Neural cell (in vitro differentiated cells): Measurements from ENCODE around the gene EPHA6. TPM values are rescaled to one million over a fixed set of nuclear protein-coding genes. Genes with fewer than 3 reads are reported as not detected.

ENCODE experiments used
- H2AFZ ChIP-seq: fragments of 200-600, 300-800 bp; sonication (generic), shearing (Covaris generic); 2 replicates; pipeline ENCODE4 v1.6.0; 2014; ENCODE audit warnings: low read depth, mild to moderate bottlenecking, antibody characterized with exemption, low read length, moderate library complexity
- H3F3A ChIP-seq: fragments of 200-600 bp; shearing (Covaris generic); 2 replicates; pipeline ENCODE4 v1.6.1; 2016; ENCODE audit warnings: mild to moderate bottlenecking, moderate library complexity, mixed read lengths, antibody characterized with exemption, low read length; ENCODE audit not compliant: insufficient read depth, poor library complexity, severe bottlenecking
- H3K27ac ChIP-seq: fragments of 200-600, 300-800 bp; sonication (generic), shearing (Covaris generic); 2 replicates; pipeline ENCODE4 v1.5.1; 2014; ENCODE audit warnings: mild to moderate bottlenecking, low read length, moderate library complexity
- H3K27me3 ChIP-seq: fragments of 300-800, 200-600 bp; sonication (generic), shearing (Covaris generic); 2 replicates; pipeline ENCODE4 v1.6.0; 2014; ENCODE audit warnings: mild to moderate bottlenecking, low read depth, low read length, moderate library complexity; ENCODE audit not compliant: insufficient read depth
- H3K36me3 ChIP-seq: fragments of 300-800, 200-600 bp; sonication (generic), shearing (Covaris generic); 2 replicates; pipeline ENCODE4 v1.5.1; 2014; ENCODE audit warnings: mild to moderate bottlenecking, antibody characterized with exemption, low read length, moderate library complexity; ENCODE audit not compliant: insufficient read depth
- H3K4me2 ChIP-seq: fragments of 300-800, 200-600 bp; sonication (generic), shearing (Covaris generic); 2 replicates; pipeline ENCODE4 v1.6.0; 2014; ENCODE audit warnings: mild to moderate bottlenecking, low read length
- H3K4me3 ChIP-seq: fragments of 300-800, 200-600 bp; sonication (generic), shearing (Covaris generic); 2 replicates; pipeline ENCODE4 v1.5.1; 2014; ENCODE audit warnings: mild to moderate bottlenecking, low read length, moderate library complexity
- H3K79me2 ChIP-seq: fragments of 200-600 bp; shearing (Covaris generic); replicated peaks from 2 replicates; pipeline ENCODE4 v1.6.0; 2014; ENCODE audit warnings: mild to moderate bottlenecking, low read length, moderate library complexity; ENCODE audit not compliant: insufficient read depth
- H3K9ac ChIP-seq: fragments of 300-800, 200-600 bp; sonication (generic), shearing (Covaris generic); 2 replicates; pipeline ENCODE4 v1.6.1; 2016; ENCODE audit warnings: mild to moderate bottlenecking, low read length, mixed read lengths
- H3K9me2 ChIP-seq: fragments of 200-600 bp; shearing (Covaris generic); 2 replicates; pipeline ENCODE4 v1.6.1; 2016; ENCODE audit warnings: mild to moderate bottlenecking, low read length, mixed read lengths; ENCODE audit not compliant: insufficient read depth
- H3K9me3 ChIP-seq: fragments of 200-600, 300-800 bp; sonication (generic), shearing (Covaris generic); 2 replicates; pipeline ENCODE4 v1.6.1; 2016; ENCODE audit warnings: mild to moderate bottlenecking, mixed run types, low read length, moderate library complexity, mixed read lengths
- H4K20me1 ChIP-seq: fragments of 200-600 bp; shearing (Covaris generic); 2 replicates; pipeline ENCODE4 v1.6.1; 2016; ENCODE audit warnings: mild to moderate bottlenecking, mixed run types; ENCODE audit not compliant: insufficient read depth
- EP300 ChIP-seq: fragments of 450-650 bp; conservative IDR thresholded peaks from 2 replicates; pipeline ENCODE4 v1.6.1; 2014; ENCODE audit warnings: antibody characterized with exemption, mild to moderate bottlenecking, moderate library complexity; ENCODE audit not compliant: poor library complexity, severe bottlenecking
- EZH2 ChIP-seq: fragments of 200-600, 300-800 bp; shearing (Covaris generic), sonication (generic); IDR thresholded peaks from 2 replicates; pipeline ENCODE4 v1.6.1; 2014; ENCODE audit warnings: antibody characterized with exemption, low read length, borderline replicate concordance, mild to moderate bottlenecking; ENCODE audit not compliant: insufficient read depth, poor library complexity, severe bottlenecking
- MXI1 ChIP-seq: fragments of 450-650 bp; conservative IDR thresholded peaks from 2 replicates; pipeline ENCODE4 v1.6.1; 2014; ENCODE audit warnings: antibody characterized with exemption, mild to moderate bottlenecking; ENCODE audit not compliant: poor library complexity, severe bottlenecking
- POLR2AphosphoS5 ChIP-seq: IDR thresholded peaks from 2 replicates; pipeline ENCODE4 v1.6.1; 2012
- RAD21 ChIP-seq: fragments of 450-650 bp; conservative IDR thresholded peaks from 2 replicates; pipeline ENCODE4 v1.6.1; 2014; ENCODE audit warnings: antibody characterized with exemption, mild to moderate bottlenecking, moderate library complexity
- SMC3 ChIP-seq: fragments of 450-650 bp; conservative IDR thresholded peaks from 2 replicates; pipeline ENCODE4 v1.6.1; 2014; ENCODE audit warnings: antibody characterized with exemption, mild to moderate bottlenecking, moderate library complexity; ENCODE audit not compliant: poor library complexity
- TAF1 ChIP-seq: IDR thresholded peaks from 2 replicates; pipeline ENCODE4 v1.6.1; 2012; ENCODE audit warnings: low read depth
- polyA plus RNA-seq: library from polyadenylated mRNA; depleted of rRNA; stranded (reverse); fragments of >200 nt; gene quantifications from 2 replicates; pipeline ENCODE4 v1.2.3, GENCODE V29; 2014
- TF ChIP-seq, protein P1 (sequence below): IDR thresholded peaks from 2 replicates; pipeline ENCODE4 v1.6.1; 2012; ENCODE audit warnings: borderline replicate concordance
- TF ChIP-seq, protein P2 (sequence below): fragments of 450-650 bp; IDR thresholded peaks from 2 replicates; pipeline ENCODE4 v1.5.1; 2014; ENCODE audit warnings: antibody characterized with exemption, mild to moderate bottlenecking, moderate library complexity; ENCODE audit not compliant: poor library complexity, severe bottlenecking

Gene EPHA6
- polyA plus RNA-seq, 1 donor from 2014 or later, result 0.56 TPM

DNA sequence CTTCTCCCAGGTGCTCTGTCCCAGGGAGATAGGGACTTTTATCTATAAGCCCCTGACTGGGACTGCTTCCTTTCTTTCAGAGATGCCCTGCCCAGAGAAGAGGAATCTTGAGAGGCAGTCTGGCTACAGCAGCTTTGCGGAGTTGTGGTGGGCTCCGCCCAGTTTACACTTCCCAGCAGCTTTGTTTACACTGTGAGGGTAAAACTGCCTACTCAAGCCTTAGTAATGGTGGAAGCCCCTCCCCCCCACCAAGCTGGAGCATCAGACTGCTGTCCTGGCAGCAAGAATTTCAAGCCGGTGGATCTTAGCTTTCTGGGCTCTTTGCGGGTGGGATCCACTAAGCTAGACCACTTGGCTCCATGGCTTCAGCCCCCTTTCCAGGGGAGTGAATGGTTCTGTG, 696.4 kb downstream of the EPHA6 start:
- Histone ChIP-seq H3K9me3 (no peaks in the 10 kb centered on the region), H3K9me2 (no peaks in the 10 kb centered on the region), H3K36me3 (no peaks in the 10 kb centered on the region), H3K9ac (no peak overlapping the region), H3K4me2 (no peak overlapping the region), H2AFZ (no peak overlapping the region), H3K79me2 (no peaks in the 10 kb centered on the region), H3F3A (no peaks in the 10 kb centered on the region), H3K27ac (no peak overlapping the region), H3K4me3 (no peak overlapping the region), H4K20me1 (no peaks in the 10 kb centered on the region), H3K27me3 (no peaks in the 10 kb centered on the region)
- TF ChIP-seq SMC3 (no peak), EZH2 (no peak), TAF1 (no peak), EP300 (no peak), MXI1 (no peak), RAD21 (no peak), POLR2AphosphoS5 (no peak)
- TF ChIP-seq, protein P1, sequence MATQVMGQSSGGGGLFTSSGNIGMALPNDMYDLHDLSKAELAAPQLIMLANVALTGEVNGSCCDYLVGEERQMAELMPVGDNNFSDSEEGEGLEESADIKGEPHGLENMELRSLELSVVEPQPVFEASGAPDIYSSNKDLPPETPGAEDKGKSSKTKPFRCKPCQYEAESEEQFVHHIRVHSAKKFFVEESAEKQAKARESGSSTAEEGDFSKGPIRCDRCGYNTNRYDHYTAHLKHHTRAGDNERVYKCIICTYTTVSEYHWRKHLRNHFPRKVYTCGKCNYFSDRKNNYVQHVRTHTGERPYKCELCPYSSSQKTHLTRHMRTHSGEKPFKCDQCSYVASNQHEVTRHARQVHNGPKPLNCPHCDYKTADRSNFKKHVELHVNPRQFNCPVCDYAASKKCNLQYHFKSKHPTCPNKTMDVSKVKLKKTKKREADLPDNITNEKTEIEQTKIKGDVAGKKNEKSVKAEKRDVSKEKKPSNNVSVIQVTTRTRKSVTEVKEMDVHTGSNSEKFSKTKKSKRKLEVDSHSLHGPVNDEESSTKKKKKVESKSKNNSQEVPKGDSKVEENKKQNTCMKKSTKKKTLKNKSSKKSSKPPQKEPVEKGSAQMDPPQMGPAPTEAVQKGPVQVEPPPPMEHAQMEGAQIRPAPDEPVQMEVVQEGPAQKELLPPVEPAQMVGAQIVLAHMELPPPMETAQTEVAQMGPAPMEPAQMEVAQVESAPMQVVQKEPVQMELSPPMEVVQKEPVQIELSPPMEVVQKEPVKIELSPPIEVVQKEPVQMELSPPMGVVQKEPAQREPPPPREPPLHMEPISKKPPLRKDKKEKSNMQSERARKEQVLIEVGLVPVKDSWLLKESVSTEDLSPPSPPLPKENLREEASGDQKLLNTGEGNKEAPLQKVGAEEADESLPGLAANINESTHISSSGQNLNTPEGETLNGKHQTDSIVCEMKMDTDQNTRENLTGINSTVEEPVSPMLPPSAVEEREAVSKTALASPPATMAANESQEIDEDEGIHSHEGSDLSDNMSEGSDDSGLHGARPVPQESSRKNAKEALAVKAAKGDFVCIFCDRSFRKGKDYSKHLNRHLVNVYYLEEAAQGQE, result no peak
- TF ChIP-seq, protein P2, sequence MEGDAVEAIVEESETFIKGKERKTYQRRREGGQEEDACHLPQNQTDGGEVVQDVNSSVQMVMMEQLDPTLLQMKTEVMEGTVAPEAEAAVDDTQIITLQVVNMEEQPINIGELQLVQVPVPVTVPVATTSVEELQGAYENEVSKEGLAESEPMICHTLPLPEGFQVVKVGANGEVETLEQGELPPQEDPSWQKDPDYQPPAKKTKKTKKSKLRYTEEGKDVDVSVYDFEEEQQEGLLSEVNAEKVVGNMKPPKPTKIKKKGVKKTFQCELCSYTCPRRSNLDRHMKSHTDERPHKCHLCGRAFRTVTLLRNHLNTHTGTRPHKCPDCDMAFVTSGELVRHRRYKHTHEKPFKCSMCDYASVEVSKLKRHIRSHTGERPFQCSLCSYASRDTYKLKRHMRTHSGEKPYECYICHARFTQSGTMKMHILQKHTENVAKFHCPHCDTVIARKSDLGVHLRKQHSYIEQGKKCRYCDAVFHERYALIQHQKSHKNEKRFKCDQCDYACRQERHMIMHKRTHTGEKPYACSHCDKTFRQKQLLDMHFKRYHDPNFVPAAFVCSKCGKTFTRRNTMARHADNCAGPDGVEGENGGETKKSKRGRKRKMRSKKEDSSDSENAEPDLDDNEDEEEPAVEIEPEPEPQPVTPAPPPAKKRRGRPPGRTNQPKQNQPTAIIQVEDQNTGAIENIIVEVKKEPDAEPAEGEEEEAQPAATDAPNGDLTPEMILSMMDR, result no peak

DNA sequence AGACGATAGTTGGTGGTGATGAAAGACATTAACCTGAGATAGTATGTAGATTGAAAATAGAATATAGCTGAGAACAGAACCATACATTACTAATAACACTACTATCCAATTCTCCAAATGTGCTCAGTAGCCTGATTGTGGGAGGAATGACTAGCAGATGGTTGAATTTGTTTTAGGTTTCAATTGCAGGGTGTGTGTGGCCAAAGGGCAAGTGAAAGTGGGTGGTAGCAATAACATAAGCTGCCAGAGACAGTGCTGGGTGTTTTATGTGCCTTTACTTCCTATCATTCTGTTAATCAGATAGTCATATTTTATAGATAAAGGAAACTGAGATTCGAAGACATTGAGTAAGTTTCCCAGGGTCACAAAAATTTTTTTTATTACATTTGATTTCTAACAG, 700.7 kb downstream of the EPHA6 start:
- Histone ChIP-seq H3K4me2 (no peak overlapping the region), H3K36me3 (no peaks in the 10 kb centered on the region), H3K4me3 (no peak overlapping the region)

More for the DNA sequence above, 700.7 kb downstream of the EPHA6 start:
- Histone ChIP-seq H3K27ac (no peak overlapping the region), H3K9me2 (no peaks in the 10 kb centered on the region), H3K79me2 (no peaks in the 10 kb centered on the region), H3F3A (no peaks in the 10 kb centered on the region), H2AFZ (no peak overlapping the region), H3K9ac (no peak overlapping the region), H3K9me3 (no peaks in the 10 kb centered on the region), H4K20me1 (no peaks in the 10 kb centered on the region), H3K27me3 (no peaks in the 10 kb centered on the region)
- TF ChIP-seq EZH2, result no peak
- TF ChIP-seq, protein P1, result no peak
- TF ChIP-seq MXI1, result no peak
- TF ChIP-seq, protein P2, result no peak
- no peak for TF ChIP-seq RAD21
- no peak for TF ChIP-seq SMC3
- no peak for TF ChIP-seq POLR2AphosphoS5
- TF ChIP-seq TAF1, result no peak
- no peak for TF ChIP-seq EP300
